Measurements from ENCODE around the gene CEMIP.
A peak's percentile ranks its signal among the peaks of the same experiment; 100 is the strongest.

CEMIP gene

GRCh38 chr15:80890341-80891005, 111.3 kb downstream of the CEMIP start:
- peak; percentile 50 for DNase-seq (ENCODE audit: low read depth)
- TF ChIP-seq CTCF (conservative IDR thresholded peaks at IDR 0.05; ENCODE audit: low read depth, low read length): no peak
- H3K4me3 ChIP-seq (ENCODE audit: low read depth, low read length): no peak overlapping the region

- no peak for DNase-seq (ENCODE audit: low read depth)
- H3K4me3 ChIP-seq (ENCODE audit: low read depth, low read length): no peak overlapping the region
- no peak for TF ChIP-seq CTCF (conservative IDR thresholded peaks at IDR 0.05; ENCODE audit: low read depth, low read length)
Measured at GRCh38 chr15:80891006-80891405, 111.8 kb downstream of the CEMIP start.

GRCh38 chr15:80892414-80892813, 113.2 kb downstream of the CEMIP start:
- no peak for TF ChIP-seq CTCF (conservative IDR thresholded peaks at IDR 0.05; ENCODE audit: low read depth, low read length)
- DNase-seq (ENCODE audit: low read depth): no peak
- no peak overlapping the region for H3K4me3 ChIP-seq (ENCODE audit: low read depth, low read length)

- no peak for TF ChIP-seq CTCF (conservative IDR thresholded peaks at IDR 0.05; ENCODE audit: low read depth, low read length)
- DNase-seq (ENCODE audit: low read depth): no peak
- H3K4me3 ChIP-seq (ENCODE audit: low read depth, low read length): no peak overlapping the region
Measured at GRCh38 chr15:80893777-80894176, 114.6 kb downstream of the CEMIP start.

GRCh38 chr15:80895091-80895490, 115.9 kb downstream of the CEMIP start:
- no peak for TF ChIP-seq CTCF (conservative IDR thresholded peaks at IDR 0.05; ENCODE audit: low read depth, low read length)
- no peak for DNase-seq (ENCODE audit: low read depth)
- H3K4me3 ChIP-seq (ENCODE audit: low read depth, low read length): no peak overlapping the region

GRCh38 chr15:80895965-80896364, 116.8 kb downstream of the CEMIP start:
- no peak overlapping the region for H3K4me3 ChIP-seq (ENCODE audit: low read depth, low read length)
- DNase-seq (ENCODE audit: low read depth): no peak
- no peak for TF ChIP-seq CTCF (conservative IDR thresholded peaks at IDR 0.05; ENCODE audit: low read depth, low read length)

GRCh38 chr15:80898040-80898439, 118.9 kb downstream of the CEMIP start:
- no peak overlapping the region for H3K4me3 ChIP-seq (ENCODE audit: low read depth, low read length)
- DNase-seq (ENCODE audit: low read depth): peak; percentile 33
- TF ChIP-seq CTCF (conservative IDR thresholded peaks at IDR 0.05; ENCODE audit: low read depth, low read length): no peak
